HepG2 (cell line): Measurements from ENCODE around the gene HABP4. TPM values are rescaled to one million over a fixed set of nuclear protein-coding genes. Genes with fewer than 3 reads are reported as not detected.

Experiments used
- ERF ChIP-seq: IDR thresholded peaks from 2 replicates; pipeline ENCODE4 v1.6.1; 2018; ENCODE audit warnings: missing biosample characterization, missing genetic modification reagents
- GABPA ChIP-seq, 2 experiments: IDR thresholded peaks; 2 replicates each; pipeline ENCODE4 v1.6.1; 2011 to 2016; ENCODE audit warnings: low read depth in 2 of 2, low read length in 1 of 2, missing biosample characterization in 1 of 2, missing genetic modification characterization in 1 of 2
- IKZF4 ChIP-seq: sonication (generic); formaldehyde crosslinking; IDR thresholded peaks from 2 replicates; pipeline ENCODE4 v1.5.1; 2020; ENCODE audit warnings: borderline replicate concordance, mild to moderate bottlenecking, low read depth, missing genetic modification reagents; ENCODE audit errors: not compliant biosample characterization
- KAT7 ChIP-seq: IDR thresholded peaks from 2 replicates; pipeline ENCODE4 v1.6.1; 2018; ENCODE audit warnings: borderline replicate concordance, missing compliant biosample characterization
- PBX3 ChIP-seq: sonication (generic); formaldehyde crosslinking; IDR thresholded peaks from 2 replicates; pipeline ENCODE4 v1.8.1; 2023; ENCODE audit warnings: missing genetic modification reagents, inconsistent platforms, borderline replicate concordance
- SIN3B ChIP-seq: fragments of 150-350 bp; IDR thresholded peaks from 2 replicates; pipeline ENCODE4 v1.6.1; 2014; ENCODE audit warnings: low read length
- SP140L ChIP-seq: sonication (generic); formaldehyde crosslinking; IDR thresholded peaks from 2 replicates; pipeline ENCODE4 v1.4.0; 2020; ENCODE audit warnings: missing genetic modification reagents, borderline replicate concordance
- SRSF1 ChIP-seq: fragments of 200-400 bp; formaldehyde crosslinking; optimal IDR thresholded peaks from 2 replicates; pipeline ENCODE3; 2017; ENCODE audit warnings: mild to moderate bottlenecking, low read depth, low read length, moderate library complexity
- TFDP1 ChIP-seq: IDR thresholded peaks from 2 replicates; pipeline ENCODE4 v1.6.1; 2016; ENCODE audit warnings: missing compliant biosample characterization, missing genetic modification reagents, borderline replicate concordance
- ZHX2 ChIP-seq, 2 experiments: sonication (generic) in 1 of 2; formaldehyde crosslinking in 1 of 2; IDR thresholded peaks; 2 replicates each; pipeline versions ENCODE4 v1.6.1 to v1.9.0; 2014 to 2022; ENCODE audit warnings: antibody characterized with exemption in 1 of 2, borderline replicate concordance in 1 of 2, inconsistent platforms in 1 of 2, low read depth in 1 of 2, missing genetic modification reagents in 1 of 2
- ZNF317 ChIP-seq: sonication (generic); formaldehyde crosslinking; IDR thresholded peaks from 2 replicates; pipeline ENCODE4 v1.5.0; 2020; ENCODE audit warnings: mild to moderate bottlenecking, missing genetic modification reagents
- ZNF530 ChIP-seq: sonication (generic); formaldehyde crosslinking; IDR thresholded peaks from 2 replicates; pipeline ENCODE4 v1.5.0; 2020; ENCODE audit warnings: low read depth, mild to moderate bottlenecking, missing genetic modification reagents
- ZNF543 ChIP-seq: sonication (generic); formaldehyde crosslinking; IDR thresholded peaks from 2 replicates; pipeline ENCODE4 v1.4.0; 2020; ENCODE audit warnings: mild to moderate bottlenecking, missing genetic modification reagents
- ZNF569 ChIP-seq: sonication (generic); formaldehyde crosslinking; IDR thresholded peaks from 2 replicates; pipeline ENCODE4 v1.5.0; 2020; ENCODE audit warnings: mild to moderate bottlenecking, missing genetic modification reagents, moderate library complexity, borderline replicate concordance
- ZNF761 ChIP-seq: sonication (generic); formaldehyde crosslinking; conservative IDR thresholded peaks from 2 replicates; pipeline ENCODE4 v1.4.0; 2020; ENCODE audit warnings: mild to moderate bottlenecking, missing genetic modification reagents
- polyA plus RNA-seq, 8 experiments: library from polyadenylated mRNA; depleted of rRNA in 3 of 8; stranded (reverse) in 7 of 8; unstranded in 1 of 8; fragments of >200 nt; fragmentation: Illumina TruSeq in 4 of 8; extraction: Trizol in 4 of 8; gene quantifications; 2 replicates each; pipeline versions ENCODE4 v1.2.1 to v1.2.3, GENCODE V29; 2011 to 2016; ENCODE audit warnings: low read depth in 4 of 8, missing spikeins in 1 of 8, mixed read lengths in 1 of 8; ENCODE audit not compliant: insufficient read depth in 1 of 8
- total RNA-seq, 5 experiments: library from RNA; depleted of rRNA; stranded (reverse); fragments of >200 nt; fragmentation: Illumina TruSeq; extraction: Trizol; gene quantifications; 2 replicates each; pipeline ENCODE4 v1.2.3, GENCODE V29; 2016; ENCODE audit warnings: low read depth in 1 of 5

The HABP4 gene
- total and polyA plus RNA-seq, 2 of the 13 experiments (the other 11 are each of a cell fraction or from before 2014, with no cell fraction given): 14.3 to 26.6 TPM

GRCh38 chr9:96418083-96418919 is 31.7 kb upstream of the HABP4 start, which contains the start of gene ZNF367 (continued):
- TF ChIP-seq ZHX2 (IDR thresholded peaks at IDR 0.05; ENCODE audit: low read depth) (no peak), ZHX2 (CRISPR knock-in tag; IDR thresholded peaks at IDR 0.05; ENCODE audit: borderline replicate concordance) (0 out of 2 replicates have a peak, but pooled peaks have one; percentile 45), ZNF543 (no peak), ZNF761 (CRISPR knock-in tag) (no peak), PBX3 (CRISPR knock-in tag) (0 out of 2 replicates have a peak, but pooled peaks have one; percentile 68), IKZF4 (CRISPR knock-in tag) (no peak), TFDP1 (CRISPR knock-in tag) (peak; percentile 97), ZNF569 (CRISPR knock-in tag) (peak; percentile 23; the same call in 1 of the 2 replicates), KAT7 (no peak), SP140L (CRISPR knock-in tag) (no peak), SIN3B (peak; percentile 83), ERF (CRISPR knock-in tag) (peak; percentile 17; the same call in 1 of the 2 replicates), GABPA (IDR thresholded peaks at IDR 0.05; ENCODE audit: low read depth, low read length) (no peak), GABPA (CRISPR knock-in tag; IDR thresholded peaks at IDR 0.05; ENCODE audit: low read depth) (no peak), ZNF317 (CRISPR knock-in tag) (no peak), ZNF530 (CRISPR knock-in tag) (no peak), SRSF1 (no peak)
